Heart left ventricle (tissue), 16 donors: ENCODE results near the gene UBR3. TPM values are rescaled to one million over a fixed set of nuclear protein-coding genes. Genes with fewer than 3 reads are reported as not detected.
"Not testable (repeated sequence)": the region's sequence is repeated elsewhere in the genome, so short reads cannot be mapped to it uniquely, and the experiment has no call there.

Experiments
- ATAC-seq, 4 donors: fragments of 200-7000 bp; cut with Tn5 transposase; one replicate each; pipeline ENCODE4 v1.9.1; 2020 to 2022; ENCODE audit warnings: moderate library complexity in 4 of 4, mild to moderate bottlenecking in 3 of 4, moderate number of reproducible peaks in 1 of 4
- DNase-seq, 5 donors: peaks; one replicate each; pipeline ENCODE4 v3.0.0-alpha.2; 2020
- H3K27ac ChIP-seq, 12 donors: fragments of 200-600 bp; sonication (generic) in 4 of 12; one replicate each; pipeline versions ENCODE4 v1.5.0 to v1.8.0; 2016 to 2022; ENCODE audit warnings: mild to moderate bottlenecking in 2 of 12
- H3K27me3 ChIP-seq, 9 donors: fragments of 200-600 bp; sonication (generic) in 2 of 9; one replicate each; pipeline versions ENCODE4 v1.5.1 to v1.8.0; 2016 to 2022; ENCODE audit warnings: mild to moderate bottlenecking in 3 of 9
- H3K36me3 ChIP-seq, 9 donors: fragments of 200-600 bp; sonication (generic) in 2 of 9; one replicate each; pipeline versions ENCODE4 v1.5.0 to v1.8.0; 2018 to 2022; ENCODE audit warnings: mild to moderate bottlenecking in 2 of 9
- H3K4me1 ChIP-seq, 12 donors: fragments of 200-600 bp; sonication (generic) in 4 of 12; one replicate each; pipeline versions ENCODE4 v1.5.0 to v1.8.0; 2016 to 2022; ENCODE audit warnings: mild to moderate bottlenecking in 3 of 12
- H3K4me3 ChIP-seq, 12 donors: fragments of 200-600 bp; sonication (generic) in 4 of 12; one replicate each; pipeline versions ENCODE4 v1.5.0 to v1.8.0; 2017 to 2022; ENCODE audit warnings: mild to moderate bottlenecking in 9 of 12, moderate library complexity in 4 of 12
- H3K9me3 ChIP-seq, 12 donors: fragments of 200-600 bp; sonication (generic) in 4 of 12; one replicate each; pipeline versions ENCODE4 v1.5.0 to v1.8.0; 2016 to 2022; ENCODE audit warnings: mild to moderate bottlenecking in 1 of 12
- POLR2A ChIP-seq, 2 donors: fragments of 450-650 bp; IDR thresholded peaks; one replicate each; pipeline ENCODE4 v1.6.1; 2017; ENCODE audit warnings: antibody characterized with exemption in 2 of 2, mild to moderate bottlenecking in 2 of 2, moderate library complexity in 2 of 2
- WGBS, 4 donors: extraction: QIAGEN DNeasy Blood & Tissue Kit in 2 of 4; methylation state at CpG; one replicate each; pipeline versions ENCODE4 v1.1.5 to v1.1.7; 2013 to 2018; 5-methylcytosine and 5-hydroxymethylcytosine counted together
- intact Hi-C, 10 donors: fragments of 100-400 bp; cut with DNase I; formaldehyde crosslinking; loops; one replicate each; pipeline versions ENCODE4 v1.11.1 to v1.14.2; 2022
- polyA plus RNA-seq, 2 donors: library from polyadenylated mRNA; stranded (reverse); fragments of 200-250 nt; gene quantifications; one replicate each; pipeline ENCODE4 v1.2.3, GENCODE V29; 2013
- total RNA-seq, 9 donors: library from RNA; depleted of rRNA in 2 of 9; stranded (reverse); fragments of >200 nt in 2 of 9; fragmentation: NEBNext Ultra II Directional in 3 of 9; extraction: Animal tissue kit (Norgen Biotek cat#: 25700) in 3 of 9; gene quantifications; one replicate each; pipeline versions ENCODE4 v1.1.0 to v1.2.4, GENCODE V29; 2016 to 2023
- TF ChIP-seq, protein P1 (sequence below), 12 donors: fragments of 200-600 bp; sonication (generic) in 4 of 12; IDR thresholded peaks; one replicate each; pipeline versions ENCODE4 v1.5.0 to v1.8.0; 2018 to 2022; ENCODE audit warnings: antibody characterized with exemption in 12 of 12, mild to moderate bottlenecking in 5 of 12
- donor health status: ischemic (EF 13 %, LVEDD 7.1; RV severe dilation, severe dysfunction).
- donor health status: healthy with polysubstance abuse.
- donor health status: DM: no; HTN: yes; CAD: no.
- donor health status: DM: no; HTN: no; CAD: no.
- donor health status: ischemic (EF 25% LVEDD 6.9; RV normal size, moderate dysfunction).
- donor health status: ischemic (EF 25% LVEDD 5.7; RV mildly dilated, moderate dysfunction).
- donor health status: healthy.
- donor health status: DM: yes; HTN: yes; CAD: no.
- donor health status: ischemic (EF 35%, LVEDD 5.7; RV mildly dilated, moderate dysfunction).
- donor health status: nonischemic (EF 11% LVEDD 7.7; RV severe dilation, severe dysfunction).
- donor health status: DM: yes; HTN: yes; CAD: no.
- donor health status: PGD.
- donor health status: ischemic (EF 29% LVEDD 5.4; RV normal size, mild dysfunction).
- donor health status: nonischemic (EF 23%, LVEDD 6.1; RV moderate dilation, normal function).

The UBR3 gene
- total and polyA plus RNA-seq, 11 donors, result 34.8 to 137 (median 106) TPM

DNA sequence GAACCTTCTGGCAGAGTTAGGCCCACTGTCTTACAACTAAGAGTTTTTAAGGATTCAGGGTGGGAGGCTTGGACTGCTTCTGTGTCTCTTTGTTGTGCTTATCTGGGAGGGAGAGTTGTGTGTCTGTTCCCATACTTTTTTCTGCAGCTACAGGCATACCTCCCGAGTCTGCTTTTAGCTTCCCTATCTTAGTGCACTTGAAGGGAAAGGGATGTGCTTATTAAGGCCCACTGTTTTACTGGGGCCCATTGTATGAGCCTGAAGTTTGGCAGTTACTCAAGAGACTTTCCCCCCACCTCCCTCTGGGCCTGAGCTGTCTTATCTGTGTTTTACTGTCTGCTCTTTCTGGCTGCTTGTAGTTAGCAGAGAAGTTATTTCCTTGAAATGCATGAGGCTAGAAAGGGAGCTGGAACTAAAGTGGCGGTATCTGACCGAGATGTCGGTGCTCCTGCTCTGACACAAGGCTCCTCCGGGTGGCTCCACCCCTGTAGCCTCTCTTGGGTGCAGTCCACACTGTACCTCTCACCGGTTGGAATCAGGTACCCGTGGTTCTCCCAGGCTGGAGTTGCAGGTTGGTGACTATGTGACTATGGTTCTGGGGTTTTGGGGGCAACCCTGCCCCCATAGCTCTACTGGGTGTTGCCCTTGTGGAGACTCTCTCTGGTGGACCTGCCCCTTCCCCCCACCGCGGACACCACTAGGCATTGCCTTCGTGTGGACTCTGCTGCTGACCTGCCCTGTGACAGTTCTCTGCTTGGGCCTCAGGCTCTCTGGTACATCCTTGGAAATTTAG, 12.9 kb downstream of the UBR3 start:
- TF ChIP-seq POLR2A (IDR thresholded peaks at IDR 0.05), result no peak
- TF ChIP-seq, protein P1, sequence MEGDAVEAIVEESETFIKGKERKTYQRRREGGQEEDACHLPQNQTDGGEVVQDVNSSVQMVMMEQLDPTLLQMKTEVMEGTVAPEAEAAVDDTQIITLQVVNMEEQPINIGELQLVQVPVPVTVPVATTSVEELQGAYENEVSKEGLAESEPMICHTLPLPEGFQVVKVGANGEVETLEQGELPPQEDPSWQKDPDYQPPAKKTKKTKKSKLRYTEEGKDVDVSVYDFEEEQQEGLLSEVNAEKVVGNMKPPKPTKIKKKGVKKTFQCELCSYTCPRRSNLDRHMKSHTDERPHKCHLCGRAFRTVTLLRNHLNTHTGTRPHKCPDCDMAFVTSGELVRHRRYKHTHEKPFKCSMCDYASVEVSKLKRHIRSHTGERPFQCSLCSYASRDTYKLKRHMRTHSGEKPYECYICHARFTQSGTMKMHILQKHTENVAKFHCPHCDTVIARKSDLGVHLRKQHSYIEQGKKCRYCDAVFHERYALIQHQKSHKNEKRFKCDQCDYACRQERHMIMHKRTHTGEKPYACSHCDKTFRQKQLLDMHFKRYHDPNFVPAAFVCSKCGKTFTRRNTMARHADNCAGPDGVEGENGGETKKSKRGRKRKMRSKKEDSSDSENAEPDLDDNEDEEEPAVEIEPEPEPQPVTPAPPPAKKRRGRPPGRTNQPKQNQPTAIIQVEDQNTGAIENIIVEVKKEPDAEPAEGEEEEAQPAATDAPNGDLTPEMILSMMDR (IDR thresholded peaks at IDR 0.05), result no peak
- Histone ChIP-seq H3K4me1 (peaks cover 6 to 60% (median 35%) of the 10 kb centered on the region in 12 donors), H3K36me3 (peaks cover 0 to 9% (median 0%) of the 10 kb centered on the region in 9 donors), H3K27me3 (no peaks in the 10 kb centered on the region), H3K9me3 (no peaks in the 10 kb centered on the region), H3K4me3 (peak overlapping the region in 4 of 12 donors; percentile 18 to 34 (median 24)), H3K27ac (peak overlapping the region in 10 of 12 donors; percentile 27 to 79 (median 46))
- 24 to 58% (median 34%) methylated on average over 5 to 10 of the region's 10 CpGs for WGBS, 4 donors
- DNase-seq (no peak), ATAC-seq (peak; percentile 32 to 78 (median 61))
- intact Hi-C loops, result no loop called here

DNA sequence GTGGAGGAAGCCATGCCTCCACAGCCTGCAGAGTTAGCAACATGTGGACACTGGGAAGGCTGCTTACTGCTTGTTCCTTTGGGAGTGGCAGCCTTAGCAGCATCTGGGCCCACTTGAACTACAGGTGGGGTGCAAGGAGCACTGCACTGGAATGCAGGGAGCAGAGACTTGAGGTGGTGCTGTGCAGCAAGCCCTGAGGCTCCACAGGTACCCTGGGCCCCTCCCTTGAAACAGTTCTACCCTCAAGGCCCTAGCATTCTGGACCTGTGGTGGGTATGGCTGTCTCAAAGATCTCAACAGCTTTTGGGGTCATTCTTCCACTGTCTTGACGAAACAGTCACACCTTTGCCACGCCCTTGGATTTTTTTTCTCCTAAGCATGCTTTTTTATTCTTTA, 13.5 kb downstream of the UBR3 start:
- TF ChIP-seq, protein P1 (IDR thresholded peaks at IDR 0.05), result no peak
- TF ChIP-seq POLR2A (IDR thresholded peaks at IDR 0.05), result no peak
- ATAC-seq (peak in 3 of 4 donors; percentile 18 to 42 (median 21)), DNase-seq (no peak)
- H3K36me3 ChIP-seq, result peaks cover 0 to 9% (median 0%) of the 10 kb centered on the region in 9 donors
- H3K27ac ChIP-seq, result peak overlapping the region in 10 of 12 donors; percentile 27 to 79 (median 46)
- H3K4me1 ChIP-seq, result peaks cover 6 to 62% (median 35%) of the 10 kb centered on the region in 12 donors
- peak overlapping the region in 4 of 12 donors; percentile 18 to 34 (median 24) for H3K4me3 ChIP-seq
- H3K9me3 ChIP-seq, result no peaks in the 10 kb centered on the region
- WGBS, 4 donors, result 84 to 98% (median 91%) methylated on average over 2 of the region's 2 CpGs
- H3K27me3 ChIP-seq, result no peaks in the 10 kb centered on the region
- intact Hi-C loops, result no loop called here

DNA sequence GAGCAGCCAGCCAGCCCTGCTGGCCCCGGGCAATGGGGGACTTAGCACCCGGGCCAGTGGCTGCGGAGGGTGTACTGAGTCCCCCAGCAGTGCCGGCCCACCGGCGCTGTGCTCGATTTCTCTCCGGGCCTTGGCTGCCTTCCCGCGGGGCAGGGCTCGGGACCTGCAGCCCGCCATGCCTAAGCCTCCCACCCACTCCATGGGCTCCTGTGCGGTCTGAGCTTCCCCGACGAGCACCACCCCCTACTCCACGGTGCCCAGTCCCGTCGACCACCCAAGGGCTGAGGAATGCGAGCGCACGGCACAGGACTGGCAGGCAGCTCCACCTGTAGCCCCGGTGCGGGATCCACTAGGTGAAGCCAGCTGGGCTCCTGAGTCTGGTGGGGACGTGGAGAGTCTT, 14.4 kb downstream of the UBR3 start:
- ATAC-seq, DNase-seq, H3K9me3 ChIP-seq, H3K36me3 ChIP-seq, intact Hi-C loops, H3K27me3 ChIP-seq, H3K4me3 ChIP-seq: not testable (repeated sequence)
- peak overlapping the region in 2 of 12 donors; percentile 27 to 46 for H3K27ac ChIP-seq
- H3K4me1 ChIP-seq, result peaks cover 6 to 67% (median 35%) of the 10 kb centered on the region in 12 donors
- 89 to 96% (median 91%) methylated on average over 20 to 21 of the region's 24 CpGs; no CpG with 5 or more reads in 1 of the 4 donors for WGBS, 4 donors

GRCh38 chr2:169845016-169845415, 17.8 kb downstream of the UBR3 start:
- no peak overlapping the region for H3K4me3 ChIP-seq
- H3K27ac ChIP-seq, result no peak overlapping the region
- WGBS, 4 donors, result 92 to 98% (median 97%) methylated on average over 2 of the region's 2 CpGs

DNA sequence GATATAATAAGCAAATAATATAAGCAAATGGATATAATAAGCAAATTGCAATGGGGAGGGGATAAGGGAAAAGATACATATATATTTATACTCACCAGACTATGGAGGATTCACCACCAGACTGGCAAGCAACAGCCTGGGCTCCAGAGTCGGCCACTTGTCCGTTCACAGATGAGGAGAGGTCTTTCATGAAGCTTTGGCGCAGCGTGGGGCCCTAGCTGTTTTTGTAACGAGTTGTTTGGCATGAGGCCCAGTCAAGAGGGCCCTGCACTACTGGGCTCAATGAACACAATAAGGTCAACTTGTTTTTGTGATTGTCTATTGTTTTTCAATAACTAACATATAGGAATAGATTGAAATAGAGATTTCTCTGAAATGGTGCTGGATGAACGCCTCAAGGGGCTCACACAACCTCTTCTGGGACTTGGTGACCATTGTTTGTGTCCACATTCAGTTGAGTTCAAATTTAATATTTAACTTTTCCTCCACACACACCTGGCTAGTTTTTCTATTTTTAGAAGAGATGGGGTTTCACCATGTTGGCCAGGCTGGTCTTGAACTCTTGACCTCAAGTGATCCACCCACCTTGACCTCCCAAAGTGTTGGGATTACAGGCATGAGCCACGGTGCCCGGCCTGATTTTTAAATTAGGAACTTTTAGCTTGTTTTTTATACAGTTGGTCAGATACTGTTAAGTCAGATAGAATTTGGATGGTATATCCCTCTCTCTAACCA, 21.9 kb downstream of the UBR3 start:
- Histone ChIP-seq H3K27ac (peak overlapping the region in 2 of 12 donors; percentile 8 to 23), H3K4me1 (peaks cover 0 to 49% (median 23%) of the 10 kb centered on the region in 12 donors)

More at GRCh38 chr2:169845016-169845415, 17.8 kb downstream of the UBR3 start:
- no peaks in the 10 kb centered on the region for H3K9me3 ChIP-seq
- H3K36me3 ChIP-seq, result peaks cover 0 to 9% (median 0%) of the 10 kb centered on the region in 9 donors
- peaks cover 3 to 73% (median 30%) of the 10 kb centered on the region in 12 donors for H3K4me1 ChIP-seq
- no peaks in the 10 kb centered on the region for H3K27me3 ChIP-seq
- ATAC-seq, result no peak
- TF ChIP-seq, protein P1 (IDR thresholded peaks at IDR 0.05), result no peak
- TF ChIP-seq POLR2A (IDR thresholded peaks at IDR 0.05), result no peak
- DNase-seq, result no peak
- intact Hi-C loops, result no loop called here

More for the DNA sequence above, 21.9 kb downstream of the UBR3 start:
- 53 to 73% (median 64%) methylated on average over 8 of the region's 8 CpGs for WGBS, 4 donors
- ATAC-seq (peak in 2 of 4 donors; percentile 50 to 62), DNase-seq (peak in 2 of 5 donors; percentile 33 to 56)
- H3K4me3 ChIP-seq, H3K36me3 ChIP-seq, H3K27me3 ChIP-seq, H3K9me3 ChIP-seq, intact Hi-C loops: not testable (repeated sequence)
